Jurkat, Clone E6-1 (cell line): Measurements from ENCODE around the gene CORO2A.

Experiments used
- DNase-seq: peaks from one replicate; pipeline ENCODE4 v3.0.0-alpha.2; 2011; ENCODE audit warnings: low read depth, low spot score
- H3K4me3 ChIP-seq: 2 replicates; pipeline ENCODE4 v1.5.1; 2011; ENCODE audit warnings: mild to moderate bottlenecking, low read length, control low read depth, moderate library complexity

Gene CORO2A

DNA sequence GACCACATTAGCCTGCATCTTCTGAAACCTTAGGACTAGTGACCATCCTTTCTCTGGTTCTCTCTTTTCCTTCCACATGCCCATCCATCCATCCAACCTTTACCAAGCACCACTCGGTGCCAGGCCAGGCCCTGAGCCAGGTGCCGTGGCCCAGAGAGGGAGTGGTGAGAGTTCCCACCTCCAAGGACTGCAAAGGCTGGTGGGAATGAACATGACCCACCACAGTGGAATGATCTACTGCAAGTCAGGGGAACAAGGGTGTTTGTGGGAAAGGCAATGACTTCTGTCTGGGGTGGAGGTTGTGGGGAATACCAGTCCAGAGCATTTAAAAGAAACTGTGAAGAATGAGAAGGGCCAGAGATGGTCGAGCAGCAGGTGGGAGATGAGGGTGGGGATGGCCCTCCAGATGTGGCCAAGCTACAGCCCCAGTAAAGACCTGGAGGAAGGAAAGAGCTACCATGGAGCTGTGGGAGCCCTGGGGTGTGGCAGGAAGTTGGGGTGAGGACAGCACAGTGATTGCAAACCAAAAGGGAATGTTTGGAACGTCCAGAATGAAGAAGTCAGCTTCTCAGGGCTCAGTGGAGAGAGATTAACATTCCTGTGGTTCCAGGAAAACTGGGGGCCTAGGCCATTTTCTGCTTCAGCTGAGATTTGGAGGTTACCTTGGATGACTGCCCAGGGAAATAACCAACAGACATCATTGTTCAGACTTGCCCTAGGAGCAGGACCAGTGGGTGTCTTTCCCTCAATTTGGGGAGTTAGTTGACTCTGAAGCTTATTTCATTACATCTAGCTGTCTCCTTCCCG lies 30.7 kb upstream of the CORO2A start:
- no peak overlapping the region for H3K4me3 ChIP-seq

DNA sequence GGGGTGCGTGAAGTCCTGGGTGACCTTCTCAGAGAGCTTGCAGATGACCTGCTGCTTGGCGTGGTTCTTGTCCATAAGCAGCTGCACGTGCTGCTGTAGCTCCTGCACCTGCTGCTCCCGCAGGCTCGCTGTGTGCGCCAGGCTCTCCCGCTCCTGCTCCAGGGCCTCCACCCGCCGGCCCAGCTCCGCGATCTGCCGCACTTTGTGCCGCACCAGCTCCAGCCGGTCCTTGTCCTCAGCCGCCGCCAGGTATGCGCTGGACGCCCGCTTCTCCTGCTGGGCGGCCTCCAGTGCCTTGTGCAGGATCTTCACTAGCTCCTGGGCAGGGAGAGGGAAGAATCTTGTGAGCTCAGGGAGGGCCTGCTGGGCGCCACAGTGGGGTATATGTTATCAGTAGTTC lies 28.5 kb upstream of the CORO2A start:
- H3K4me3 ChIP-seq, result no peak overlapping the region
- DNase-seq, result no peak

More for the DNA sequence above, 30.7 kb upstream of the CORO2A start:
- no peak for DNase-seq

DNA sequence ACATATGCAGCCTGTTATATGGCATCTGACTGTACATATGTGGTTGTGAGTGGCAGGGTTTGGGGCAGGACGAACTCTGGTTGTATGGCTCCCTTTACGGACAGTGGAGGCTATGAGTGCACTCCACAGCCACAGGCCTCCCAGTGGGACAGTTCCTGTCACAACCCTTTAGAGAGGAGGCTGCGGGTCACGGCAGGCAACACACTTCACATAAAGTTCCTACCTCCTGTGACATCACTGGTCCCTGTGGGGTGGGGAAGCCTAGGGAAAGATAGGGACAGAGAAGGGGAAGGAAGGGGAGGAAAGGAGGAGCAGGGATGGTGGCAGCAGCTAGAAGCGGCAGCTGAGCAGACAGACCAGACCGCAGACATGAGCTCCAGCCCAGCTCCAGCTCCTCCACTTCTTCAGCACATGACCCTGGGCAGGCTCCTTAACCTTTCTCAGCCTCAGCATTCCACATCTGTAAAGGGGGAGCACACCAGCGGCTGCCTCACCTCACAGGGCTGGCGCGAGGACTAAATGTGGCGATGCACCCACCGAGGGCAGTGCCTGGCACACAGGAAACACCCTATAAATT lies 27.4 kb upstream of the CORO2A start:
- H3K4me3 ChIP-seq, result no peak overlapping the region
- DNase-seq, result no peak

DNA sequence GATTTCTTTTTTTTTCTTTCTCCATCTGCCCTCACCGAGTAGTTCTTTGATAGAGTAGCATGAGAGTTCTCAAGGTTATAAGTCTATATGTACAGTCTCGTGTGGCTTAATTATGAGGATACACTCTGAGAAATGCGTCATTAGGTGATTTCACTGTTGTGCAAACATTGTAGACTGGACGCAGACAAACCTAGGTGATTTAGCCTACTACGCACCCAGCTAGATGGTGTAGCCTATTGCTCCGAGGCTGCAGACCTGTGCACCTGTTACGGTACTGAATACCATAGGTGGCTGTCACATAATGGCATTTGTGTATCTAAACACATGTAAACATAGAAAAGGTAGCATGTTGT lies 26.9 kb upstream of the CORO2A start:
- DNase-seq, result no peak
- H3K4me3 ChIP-seq, result no peak overlapping the region

DNA sequence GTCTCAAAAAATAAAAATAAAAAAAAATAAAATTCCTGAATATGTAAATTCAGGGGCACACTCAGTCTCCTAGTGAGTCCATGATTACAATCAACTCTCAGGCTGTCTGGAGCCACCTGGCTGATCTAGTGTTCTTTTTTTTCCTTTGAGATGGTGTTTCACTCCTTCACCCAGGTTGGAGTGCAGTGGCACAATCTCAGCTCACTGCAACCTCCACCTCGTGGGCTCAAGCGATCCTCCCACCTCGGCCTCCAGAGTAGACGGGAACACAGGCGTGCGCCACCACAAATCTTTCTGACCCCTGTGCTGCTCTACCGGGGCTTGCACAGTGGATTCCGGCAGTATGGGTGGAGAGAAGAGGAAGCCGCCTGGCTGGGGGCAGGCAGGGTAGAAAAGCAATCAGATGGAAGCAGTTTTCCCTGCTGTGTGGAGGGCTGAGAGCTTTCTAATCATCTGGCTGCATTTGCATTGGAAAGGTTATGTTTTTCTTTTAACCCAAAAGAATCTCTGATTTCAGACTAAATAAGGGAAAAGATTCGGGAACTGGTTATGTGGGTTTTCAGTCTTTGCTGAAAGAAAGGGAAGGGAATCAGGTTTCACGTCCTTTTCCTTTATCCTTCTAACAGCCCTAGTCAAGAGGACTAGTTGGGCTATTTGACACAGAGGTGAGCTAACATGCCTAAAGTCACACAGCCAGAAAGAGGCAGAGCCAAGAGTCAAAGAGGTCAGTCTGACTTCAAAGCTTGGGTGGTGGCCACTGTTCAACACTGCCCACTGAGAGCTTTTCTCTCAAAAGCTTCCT lies 26.3 kb upstream of the CORO2A start:
- no peak for DNase-seq

DNA sequence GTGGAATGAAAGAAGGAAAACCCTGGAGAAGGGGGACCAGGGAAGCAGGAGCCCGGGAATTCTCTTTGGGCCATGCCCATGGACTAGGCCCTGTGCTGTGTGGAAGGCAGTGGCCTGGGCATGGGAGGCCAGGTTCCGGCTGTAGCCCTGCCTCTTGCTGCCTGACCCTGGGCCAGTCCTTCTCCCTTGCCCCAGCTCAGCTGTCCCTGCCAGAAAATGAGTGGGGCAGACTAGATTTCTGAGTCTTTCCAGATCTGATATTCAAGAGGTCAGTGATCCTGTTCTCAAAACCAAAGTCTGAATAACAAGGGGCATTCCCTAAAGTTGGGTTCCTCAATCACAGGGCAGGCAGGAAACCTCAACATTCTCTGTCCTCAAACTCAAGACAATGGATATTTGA lies 24.8 kb upstream of the CORO2A start:
- no peak overlapping the region for H3K4me3 ChIP-seq

More for the DNA sequence above, 26.3 kb upstream of the CORO2A start:
- no peak overlapping the region for H3K4me3 ChIP-seq

DNA sequence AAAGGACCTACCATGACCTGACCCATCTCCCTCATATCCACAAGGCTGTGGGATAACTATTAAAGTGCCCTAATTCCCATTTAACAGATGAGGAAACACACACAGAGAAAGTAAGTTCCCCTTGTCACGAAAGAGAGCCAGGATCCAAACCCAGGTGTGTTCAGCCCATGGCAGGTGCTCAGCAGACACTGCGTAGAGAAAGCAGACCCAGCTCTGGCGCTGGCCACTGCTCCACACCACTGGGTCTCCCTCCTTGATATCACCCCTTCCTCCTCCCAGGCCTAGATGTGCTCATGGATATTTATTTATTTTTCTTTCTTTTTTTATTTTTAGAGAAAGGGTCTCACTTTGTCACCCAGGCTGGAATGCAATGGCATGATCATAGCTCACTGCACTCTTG lies 24.0 kb upstream of the CORO2A start:
- H3K4me3 ChIP-seq, result no peak overlapping the region
- no peak for DNase-seq

More for the DNA sequence above, 24.8 kb upstream of the CORO2A start:
- no peak for DNase-seq

DNA sequence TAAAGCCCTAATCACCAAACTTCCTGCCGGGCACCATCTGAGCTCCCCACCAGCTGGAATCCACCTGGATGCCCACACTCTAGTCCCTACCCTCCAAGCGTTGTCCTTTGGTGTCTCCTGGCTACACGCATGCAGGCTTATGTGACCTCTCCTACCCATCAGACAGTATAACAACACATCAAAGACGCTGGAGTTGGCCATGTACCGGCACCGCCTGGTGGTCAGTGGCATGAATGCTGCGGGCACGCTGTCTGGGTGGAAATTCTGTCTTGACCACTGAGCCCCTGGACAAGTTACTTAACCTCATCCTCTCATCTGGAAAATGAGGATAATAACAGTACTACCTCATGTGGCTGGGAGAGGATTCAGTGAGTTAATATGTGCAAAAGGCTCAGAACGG lies 23.4 kb upstream of the CORO2A start:
- no peak overlapping the region for H3K4me3 ChIP-seq
- no peak for DNase-seq

DNA sequence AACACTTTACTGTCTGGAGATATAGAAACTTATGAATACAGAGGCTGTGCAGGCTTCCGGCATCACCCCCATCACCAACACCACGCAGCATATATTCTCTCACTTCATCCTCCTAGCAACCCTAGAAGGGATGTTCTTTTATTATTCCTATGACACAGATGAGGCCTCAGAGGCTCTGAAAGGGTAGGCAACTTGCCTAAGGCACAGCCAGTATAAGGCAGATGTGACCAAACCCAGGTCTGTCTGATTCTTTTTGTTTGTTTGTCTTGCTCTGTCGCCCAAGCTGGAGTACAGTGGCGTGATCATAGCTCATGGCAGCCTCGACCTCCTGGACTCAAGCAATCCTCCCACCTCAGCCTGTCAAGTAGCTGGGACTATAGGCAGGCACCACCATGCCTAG lies 22.8 kb upstream of the CORO2A start:
- no peak overlapping the region for H3K4me3 ChIP-seq
- DNase-seq, result no peak

DNA sequence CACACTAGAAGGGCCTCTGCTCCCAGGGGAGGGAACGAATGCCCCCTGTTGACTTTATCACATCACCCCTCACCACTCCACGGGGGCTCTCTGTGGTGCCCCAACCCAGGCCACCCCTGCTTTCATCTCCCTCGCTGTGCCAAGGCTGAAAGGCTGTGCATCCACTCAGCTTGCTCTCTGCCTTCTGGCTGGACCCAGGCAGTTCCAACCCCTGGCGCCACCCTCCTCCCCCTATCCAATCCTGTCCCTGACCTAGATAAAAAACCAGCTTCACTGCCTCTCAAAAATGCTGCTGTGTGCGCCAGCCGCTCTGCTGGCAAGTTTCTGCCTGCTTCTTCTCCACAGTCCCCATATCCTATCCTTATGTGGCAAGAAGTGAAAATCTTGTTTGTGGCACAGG lies 22.4 kb upstream of the CORO2A start:
- H3K4me3 ChIP-seq, result no peak overlapping the region
- no peak for DNase-seq

DNA sequence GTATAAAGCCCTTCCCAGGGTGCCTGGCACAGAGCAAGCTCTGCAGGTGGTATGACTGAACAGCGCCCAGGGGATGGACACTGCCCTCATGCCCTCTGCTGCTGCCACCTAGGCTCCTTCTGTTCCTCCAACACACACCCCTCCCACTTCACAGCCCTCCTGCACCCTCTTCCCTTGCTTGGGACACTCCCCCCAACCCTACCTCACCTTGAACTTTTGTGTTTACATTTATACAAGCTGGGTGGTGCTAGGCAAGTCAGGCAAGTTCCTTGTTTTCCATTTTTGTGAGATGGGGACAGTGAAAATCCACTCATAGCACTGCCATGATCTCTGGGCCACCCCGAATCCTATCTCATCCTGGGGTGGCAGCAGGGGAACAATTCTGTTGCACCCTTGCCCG lies 18.8 kb upstream of the CORO2A start:
- no peak overlapping the region for H3K4me3 ChIP-seq
- no peak for DNase-seq

DNA sequence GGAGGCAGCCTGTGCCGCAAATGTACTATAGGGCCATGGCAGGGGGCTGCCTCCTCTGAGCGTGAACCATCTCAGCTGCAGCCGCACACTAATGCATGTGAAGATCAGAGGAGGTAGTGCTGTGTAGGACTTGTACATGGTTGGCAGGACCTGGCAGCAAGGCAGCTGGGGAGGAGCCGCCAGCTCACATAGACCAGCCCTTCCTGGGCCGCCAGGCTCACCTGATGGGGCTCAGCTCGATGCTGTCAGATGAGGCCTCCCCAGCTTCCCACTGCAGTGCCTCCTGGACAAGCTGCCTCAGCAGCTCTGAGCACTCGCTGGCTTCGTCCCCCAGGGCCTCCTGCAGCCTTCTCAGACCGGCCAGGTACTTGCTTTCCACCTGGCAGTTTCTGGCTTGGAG lies 18.0 kb upstream of the CORO2A start:
- no peak overlapping the region for H3K4me3 ChIP-seq
- DNase-seq, result no peak

DNA sequence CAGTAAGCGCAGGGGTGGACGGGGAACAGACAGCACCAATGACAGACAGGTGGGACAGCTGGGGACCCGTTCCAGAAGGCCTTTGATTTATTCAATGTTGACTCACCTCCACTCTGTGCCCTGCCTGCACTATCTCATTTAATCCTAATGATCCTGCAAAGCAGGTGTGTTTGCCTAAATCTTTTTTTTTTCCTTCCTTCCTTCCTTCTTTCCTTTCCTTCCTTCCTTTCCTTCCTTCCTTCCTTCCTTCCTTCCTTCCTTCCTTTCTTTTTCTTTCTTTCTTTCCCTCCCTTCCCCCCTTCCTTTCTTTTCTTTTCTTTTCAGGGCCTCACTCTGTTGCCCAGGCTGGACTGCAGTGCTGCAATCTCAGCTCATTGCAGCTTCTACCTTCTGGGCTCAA lies 17.1 kb upstream of the CORO2A start:
- no peak overlapping the region for H3K4me3 ChIP-seq
- DNase-seq, result no peak

DNA sequence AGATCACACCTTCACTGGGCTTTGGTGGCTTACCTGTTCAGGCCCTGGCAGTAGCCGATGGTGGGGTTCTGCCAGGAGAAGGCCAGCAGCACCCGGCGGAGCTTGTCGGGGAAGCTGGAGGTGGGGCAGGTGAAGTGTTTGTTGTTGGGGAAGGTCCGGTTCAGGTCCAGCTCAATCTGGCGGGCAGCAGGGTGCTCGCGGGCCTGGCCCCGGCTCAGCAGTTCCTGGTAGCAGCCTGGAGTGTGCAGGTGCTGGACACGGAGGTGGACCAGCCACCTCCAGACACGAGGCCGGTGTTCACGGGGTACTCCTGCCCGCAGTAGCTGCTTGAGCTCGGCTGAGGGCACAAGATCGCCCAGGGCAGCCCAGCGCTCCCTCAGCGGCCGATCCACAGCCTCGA lies 16.2 kb upstream of the CORO2A start:
- no peak overlapping the region for H3K4me3 ChIP-seq
- DNase-seq, result no peak

DNA sequence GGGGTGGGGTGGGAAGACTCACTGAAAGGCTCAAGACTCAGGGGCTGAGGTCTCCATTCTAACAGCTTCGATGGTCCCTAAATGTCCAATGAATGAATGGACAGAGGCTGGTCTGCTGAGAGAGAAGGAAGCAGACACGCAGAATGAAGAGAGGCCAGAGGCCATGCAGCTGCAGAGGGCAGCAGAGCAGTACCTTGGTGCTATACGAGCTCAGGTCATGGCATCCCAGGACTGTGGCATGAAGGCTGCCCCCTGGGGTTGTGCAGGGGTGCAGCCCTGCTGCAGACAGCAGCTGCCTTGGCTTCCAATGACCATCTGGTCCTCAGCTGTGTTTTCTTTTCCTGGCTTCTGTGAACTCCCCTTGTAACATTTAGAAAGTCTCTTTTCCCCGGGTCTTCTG lies 15.2 kb upstream of the CORO2A start:
- no peak for DNase-seq
- no peak overlapping the region for H3K4me3 ChIP-seq

DNA sequence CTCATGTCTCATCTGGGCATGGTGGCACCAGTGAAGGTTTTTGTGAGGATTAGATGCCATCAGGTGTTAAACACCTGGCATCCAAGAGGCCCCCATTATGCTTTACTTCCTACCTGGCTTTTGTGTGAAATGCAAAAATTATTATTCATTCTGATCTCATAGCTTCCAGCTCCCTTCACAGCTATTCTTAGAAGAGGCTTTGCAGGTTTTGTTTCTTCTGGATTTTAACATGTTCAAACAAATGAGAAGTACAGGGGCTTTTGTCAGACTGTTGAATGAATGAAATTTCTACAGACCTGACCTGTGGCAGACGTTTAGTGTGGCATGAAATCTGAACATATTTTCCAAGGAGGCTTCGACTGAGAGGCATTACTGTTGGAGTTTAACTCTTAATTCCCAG lies 14.3 kb upstream of the CORO2A start:
- H3K4me3 ChIP-seq, result no peak overlapping the region
- no peak for DNase-seq

DNA sequence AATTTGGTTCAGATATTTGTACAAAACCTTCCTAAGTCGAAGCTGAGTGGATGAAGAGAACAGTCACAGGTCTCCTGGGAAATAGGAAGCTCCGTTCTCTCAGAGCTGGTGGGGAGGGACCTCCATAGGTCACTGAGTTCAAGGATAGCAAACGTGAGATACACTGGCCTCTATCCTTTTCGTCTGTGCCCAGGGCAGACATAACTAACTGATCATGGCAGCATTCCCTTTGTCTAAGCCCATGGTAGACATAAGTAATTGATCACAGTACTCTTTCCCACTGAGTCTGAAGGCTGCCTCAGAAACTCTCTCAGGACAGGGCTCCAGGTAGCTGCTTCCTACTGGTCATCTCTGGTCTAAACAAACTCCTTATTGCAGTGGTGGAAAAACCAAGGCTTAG lies 12.3 kb upstream of the CORO2A start:
- H3K4me3 ChIP-seq, result no peak overlapping the region
- no peak for DNase-seq

DNA sequence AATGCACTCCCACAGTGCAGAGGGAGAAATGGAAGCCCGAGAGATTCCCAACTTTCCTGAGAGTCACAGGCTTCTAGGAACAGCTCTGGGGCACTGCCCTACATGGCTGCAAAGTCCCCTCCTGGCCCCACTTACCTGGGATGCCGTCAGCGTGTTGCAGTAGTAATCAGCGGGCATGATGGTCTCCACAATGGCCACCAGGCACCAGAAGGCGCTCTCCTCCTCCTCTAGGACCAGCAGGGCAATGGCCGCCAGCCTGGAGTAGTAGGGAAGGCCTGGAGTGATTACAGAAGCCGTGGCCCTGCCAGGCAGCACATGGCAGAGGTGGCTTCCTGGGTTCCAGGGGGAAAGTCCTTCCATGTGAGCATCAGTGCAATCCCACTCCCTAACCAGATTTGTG lies 10.7 kb upstream of the CORO2A start:
- DNase-seq, result no peak
- no peak overlapping the region for H3K4me3 ChIP-seq

DNA sequence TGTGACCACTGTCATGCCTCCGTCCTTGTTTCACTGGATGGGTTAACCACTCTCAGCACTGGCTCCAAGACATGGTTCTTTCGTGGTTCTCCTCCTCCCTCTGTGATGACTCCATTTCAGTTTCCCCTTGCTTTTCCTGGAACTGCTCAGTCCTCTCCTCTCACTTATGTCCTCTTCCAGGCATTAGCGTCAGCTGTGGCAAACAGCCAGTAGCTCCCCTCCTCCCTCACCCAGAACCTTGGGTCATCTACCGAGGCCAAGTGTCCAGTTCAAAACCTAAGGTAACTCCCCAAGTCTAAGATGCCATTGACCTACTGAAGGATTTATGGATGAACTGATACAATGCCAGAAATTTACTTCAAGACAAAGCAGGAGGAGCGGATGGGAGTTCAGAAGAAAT lies 9.8 kb upstream of the CORO2A start:
- DNase-seq, result no peak
- no peak overlapping the region for H3K4me3 ChIP-seq

DNA sequence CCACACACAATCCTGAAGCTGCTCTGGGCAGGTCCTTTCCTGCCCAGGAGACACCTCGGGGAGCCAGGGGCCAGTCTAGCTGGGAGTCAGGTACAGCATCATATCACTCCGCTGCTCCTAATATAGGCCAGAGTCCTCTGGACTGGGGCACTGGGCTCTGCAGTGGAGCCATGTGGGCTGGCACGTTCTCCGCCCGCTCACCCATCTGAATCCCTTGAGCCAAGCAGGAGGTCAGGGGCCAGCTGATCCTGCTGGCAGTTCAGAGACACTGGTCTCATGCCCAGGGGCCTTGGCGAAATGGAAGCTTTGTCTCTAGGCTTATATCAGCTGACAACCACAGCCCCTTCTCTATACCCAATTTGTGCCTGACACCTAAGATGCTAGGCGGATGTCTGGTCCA lies 9.3 kb upstream of the CORO2A start:
- no peak overlapping the region for H3K4me3 ChIP-seq
- DNase-seq, result no peak
